ENCODE data around the gene PIEZO2. TPM values are rescaled to one million over a fixed set of nuclear protein-coding genes. Genes with fewer than 3 reads are reported as not detected.

The PIEZO2 gene
- total and polyA plus RNA-seq, 7 donors, result 1.4 to 35.2 (median 25.1) TPM; not detected in 1

- intact Hi-C loops (cut with DNase I), result no loop called here
Measured at GRCh38 chr18:10679557-10680270, 469.7 kb downstream of the PIEZO2 start.

DNA sequence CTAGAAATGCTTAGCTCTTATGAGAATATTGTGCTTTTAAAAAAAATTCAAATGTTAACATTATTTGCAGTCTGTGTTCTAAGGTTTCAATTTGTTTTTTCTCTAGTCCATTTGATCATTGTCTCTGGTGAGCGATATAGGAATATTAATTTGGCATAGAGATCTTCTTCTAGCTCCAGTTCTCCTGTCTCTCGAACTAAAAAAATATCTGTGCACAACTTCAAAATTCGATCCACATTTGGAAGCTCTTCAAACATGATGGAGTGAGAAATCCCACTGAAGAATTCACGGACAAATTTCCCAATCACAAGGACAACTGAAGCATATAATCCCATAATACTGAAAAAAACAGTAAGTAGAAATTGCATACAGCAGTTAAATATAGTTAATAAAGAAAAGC is 477.9 kb downstream of the PIEZO2 start:
- Histone ChIP-seq H3K27ac (no peak overlapping the region), H3K4me3 (no peak overlapping the region), H3K9me3 (no peaks in the 10 kb centered on the region), H3K4me1 (no peaks in the 10 kb centered on the region), H3K36me3 (no peaks in the 10 kb centered on the region), H3K27me3 (no peaks in the 10 kb centered on the region)
- TF ChIP-seq, protein P1, sequence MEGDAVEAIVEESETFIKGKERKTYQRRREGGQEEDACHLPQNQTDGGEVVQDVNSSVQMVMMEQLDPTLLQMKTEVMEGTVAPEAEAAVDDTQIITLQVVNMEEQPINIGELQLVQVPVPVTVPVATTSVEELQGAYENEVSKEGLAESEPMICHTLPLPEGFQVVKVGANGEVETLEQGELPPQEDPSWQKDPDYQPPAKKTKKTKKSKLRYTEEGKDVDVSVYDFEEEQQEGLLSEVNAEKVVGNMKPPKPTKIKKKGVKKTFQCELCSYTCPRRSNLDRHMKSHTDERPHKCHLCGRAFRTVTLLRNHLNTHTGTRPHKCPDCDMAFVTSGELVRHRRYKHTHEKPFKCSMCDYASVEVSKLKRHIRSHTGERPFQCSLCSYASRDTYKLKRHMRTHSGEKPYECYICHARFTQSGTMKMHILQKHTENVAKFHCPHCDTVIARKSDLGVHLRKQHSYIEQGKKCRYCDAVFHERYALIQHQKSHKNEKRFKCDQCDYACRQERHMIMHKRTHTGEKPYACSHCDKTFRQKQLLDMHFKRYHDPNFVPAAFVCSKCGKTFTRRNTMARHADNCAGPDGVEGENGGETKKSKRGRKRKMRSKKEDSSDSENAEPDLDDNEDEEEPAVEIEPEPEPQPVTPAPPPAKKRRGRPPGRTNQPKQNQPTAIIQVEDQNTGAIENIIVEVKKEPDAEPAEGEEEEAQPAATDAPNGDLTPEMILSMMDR (IDR thresholded peaks at IDR 0.05), result no peak
- TF ChIP-seq POLR2AphosphoS5 (IDR thresholded peaks at IDR 0.05), result no peak
- no peak for TF ChIP-seq EP300 (IDR thresholded peaks at IDR 0.05)
- TF ChIP-seq POLR2A (IDR thresholded peaks at IDR 0.05), result no peak
- DNase-seq, result no peak
- 84 to 88% methylated on average over 4 of the region's 4 CpGs for WGBS, 2 donors
- intact Hi-C loops (cut with DNase I), result no loop called here

More at GRCh38 chr18:10679557-10680270, 469.7 kb downstream of the PIEZO2 start:
- H3K27me3 ChIP-seq, result no peaks in the 10 kb centered on the region
- H3K36me3 ChIP-seq, result no peaks in the 10 kb centered on the region
- 50 to 73% methylated on average over 3 of the region's 3 CpGs for WGBS, 2 donors
- H3K4me1 ChIP-seq, result no peaks in the 10 kb centered on the region
- no peak overlapping the region for H3K27ac ChIP-seq
- TF ChIP-seq EP300 (IDR thresholded peaks at IDR 0.05), result no peak
- TF ChIP-seq, protein P1 (IDR thresholded peaks at IDR 0.05), result no peak
- no peak for TF ChIP-seq POLR2A (IDR thresholded peaks at IDR 0.05)
- TF ChIP-seq POLR2AphosphoS5 (IDR thresholded peaks at IDR 0.05), result no peak
- H3K9me3 ChIP-seq, result no peaks in the 10 kb centered on the region
- no peak for DNase-seq
- no peak overlapping the region for H3K4me3 ChIP-seq

- Histone ChIP-seq H3K4me1 (no peaks in the 10 kb centered on the region), H3K9me3 (no peaks in the 10 kb centered on the region), H3K27ac (no peak overlapping the region), H3K36me3 (no peaks in the 10 kb centered on the region), H3K27me3 (no peaks in the 10 kb centered on the region), H3K4me3 (no peak overlapping the region)
- intact Hi-C loops (cut with DNase I), result no loop called here
- 72 to 84% methylated on average over 5 of the region's 5 CpGs for WGBS, 2 donors
- DNase-seq, result no peak
- TF ChIP-seq POLR2A (IDR thresholded peaks at IDR 0.05), result no peak
- TF ChIP-seq, protein P1 (IDR thresholded peaks at IDR 0.05), result no peak
Measured at GRCh38 chr18:10670856-10671255, 478.5 kb downstream of the PIEZO2 start.

- H3K4me1 ChIP-seq, result no peaks in the 10 kb centered on the region
- intact Hi-C loops (cut with DNase I), result no loop called here
- H3K27me3 ChIP-seq, result no peaks in the 10 kb centered on the region
- H3K4me3 ChIP-seq, result no peak overlapping the region
- no peak for DNase-seq
- H3K36me3 ChIP-seq, result no peaks in the 10 kb centered on the region
- H3K9me3 ChIP-seq, result no peaks in the 10 kb centered on the region
- 84 to 85% methylated on average over 7 of the region's 7 CpGs for WGBS, 2 donors
- no peak overlapping the region for H3K27ac ChIP-seq
- TF ChIP-seq POLR2A (IDR thresholded peaks at IDR 0.05) (no peak), EP300 (IDR thresholded peaks at IDR 0.05) (no peak), POLR2AphosphoS5 (IDR thresholded peaks at IDR 0.05) (no peak)
- TF ChIP-seq, protein P1 (IDR thresholded peaks at IDR 0.05), result no peak
Measured at GRCh38 chr18:10669441-10670100, 479.8 kb downstream of the PIEZO2 start.
